ENCODE results near the gene REC114.

DNA sequence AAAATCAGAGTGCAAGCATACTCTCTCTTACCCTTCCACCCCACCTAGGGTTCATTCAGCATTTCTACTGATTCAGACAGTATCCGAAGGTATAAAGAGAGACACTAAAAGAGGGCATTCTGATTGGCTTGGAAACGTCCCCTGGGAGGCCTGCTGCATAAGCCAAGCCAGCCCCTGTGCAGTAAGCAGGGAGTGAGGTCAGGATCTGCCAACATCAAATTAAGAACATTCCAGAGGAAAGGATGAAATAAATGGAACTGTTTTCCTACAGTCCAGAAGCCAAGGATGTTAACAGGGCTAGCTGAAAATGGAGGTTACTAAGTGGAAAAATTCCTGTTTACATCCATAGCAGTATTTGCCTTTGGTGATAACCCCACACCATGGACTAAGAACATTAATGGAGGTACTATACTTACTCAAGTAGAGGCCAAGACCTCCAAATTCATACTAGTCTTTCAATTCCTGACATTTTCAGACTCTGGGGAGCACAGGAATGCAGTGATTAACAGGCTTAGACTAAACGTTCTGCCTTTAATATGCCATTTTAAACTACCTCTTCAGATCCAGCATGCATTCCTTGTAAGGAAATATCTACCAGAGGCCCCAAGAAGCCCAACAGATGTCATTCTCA lies 155.7 kb downstream of the REC114 start:
- no peak for TF ChIP-seq CTCF (IDR thresholded peaks at IDR 0.05)
- TF ChIP-seq POLR2A (IDR thresholded peaks at IDR 0.05) = no peak

Data from adrenal gland (tissue), 5 donors.